IPS-18a (cell line): ENCODE data around the gene AGAP1.

Experiments
- H3K27ac ChIP-seq: one replicate; pipeline ENCODE4 v1.5.1; 2013; ENCODE audit warnings: low read length
- H3K27me3 ChIP-seq: one replicate; pipeline ENCODE4 v1.6.1; 2013; ENCODE audit warnings: mild to moderate bottlenecking, low read length; ENCODE audit not compliant: control insufficient read depth, insufficient read depth
- H3K36me3 ChIP-seq: one replicate; pipeline ENCODE4 v1.6.1; 2013; ENCODE audit warnings: low read depth, low read length; ENCODE audit not compliant: control insufficient read depth
- H3K4me1 ChIP-seq: one replicate; pipeline ENCODE4 v1.6.1; 2013; ENCODE audit warnings: low read depth, low read length; ENCODE audit not compliant: control insufficient read depth
- H3K4me3 ChIP-seq: one replicate; pipeline ENCODE4 v1.5.1; 2013; ENCODE audit warnings: low read length
- H3K9ac ChIP-seq: one replicate; pipeline ENCODE4 v1.6.1; 2013; ENCODE audit warnings: mild to moderate bottlenecking, low read length, moderate library complexity
- H3K9me3 ChIP-seq: one replicate; pipeline ENCODE4 v1.6.1; 2013; ENCODE audit warnings: low read depth, low read length; ENCODE audit not compliant: control insufficient read depth

Gene AGAP1

DNA sequence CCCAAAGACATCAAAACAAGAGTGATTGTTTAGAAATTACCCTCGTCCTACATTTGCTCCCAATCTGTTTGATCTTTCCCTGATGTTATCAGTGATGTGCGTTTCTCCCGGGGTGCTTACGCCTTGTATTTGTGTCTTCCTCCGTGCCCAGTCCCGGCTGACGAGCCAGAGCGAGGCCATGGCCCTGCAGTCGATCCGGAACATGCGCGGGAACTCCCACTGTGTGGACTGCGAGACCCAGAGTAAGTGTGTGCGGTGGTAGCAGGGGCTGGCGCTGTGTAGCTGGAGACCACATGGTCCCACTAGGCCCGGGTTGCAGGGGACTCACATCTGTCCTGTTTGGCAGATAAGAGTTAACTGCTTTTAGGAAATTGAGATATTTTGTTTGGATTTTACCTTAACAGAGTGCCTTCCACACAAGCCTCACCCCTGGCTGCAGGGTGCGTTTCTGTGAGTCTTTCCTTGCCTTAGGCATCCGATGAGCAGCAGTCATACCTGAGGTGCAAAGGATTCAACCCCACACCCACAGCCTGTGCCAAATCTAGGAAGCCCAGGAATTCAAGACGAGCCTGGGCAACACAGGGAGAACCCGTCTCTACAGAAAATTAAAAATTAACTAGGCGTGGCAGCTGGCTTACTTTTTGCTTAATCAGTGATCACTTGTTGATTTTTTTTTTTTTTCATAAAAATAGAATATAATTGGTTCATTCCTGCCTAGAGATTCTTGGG, 546.9 kb downstream of the AGAP1 start:
- H3K27ac ChIP-seq, result no peak overlapping the region
- H3K36me3 ChIP-seq, result no peaks in the 10 kb centered on the region
- H3K4me1 ChIP-seq, result no peaks in the 10 kb centered on the region
- H3K4me3 ChIP-seq, result no peak overlapping the region
- H3K9ac ChIP-seq, result no peak overlapping the region
- no peaks in the 10 kb centered on the region for H3K9me3 ChIP-seq
- no peaks in the 10 kb centered on the region for H3K27me3 ChIP-seq

DNA sequence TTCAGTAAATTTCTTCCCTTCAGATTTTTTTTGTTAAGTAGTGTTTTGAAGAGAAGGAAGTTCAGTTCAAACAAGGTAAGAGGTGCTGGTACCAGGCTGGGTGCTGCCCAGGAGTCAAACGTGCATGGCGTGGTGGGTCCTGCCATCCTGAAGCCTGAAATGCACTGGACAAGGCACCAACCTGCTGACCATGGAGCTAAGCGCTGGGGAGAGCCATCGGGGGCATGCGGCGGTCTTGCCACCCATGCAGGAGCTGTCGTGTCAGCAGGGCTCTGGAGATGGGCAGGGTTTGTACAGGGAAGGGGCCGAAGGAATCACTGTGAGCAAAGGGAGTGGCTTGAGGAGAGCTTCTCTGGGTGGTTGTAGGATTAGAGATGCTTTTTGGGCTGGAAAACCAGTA, 547.8 kb downstream of the AGAP1 start:
- H3K4me3 ChIP-seq, result no peak overlapping the region
- no peak overlapping the region for H3K9ac ChIP-seq
- H3K4me1 ChIP-seq, result no peaks in the 10 kb centered on the region
- no peaks in the 10 kb centered on the region for H3K36me3 ChIP-seq
- H3K9me3 ChIP-seq, result no peaks in the 10 kb centered on the region
- H3K27ac ChIP-seq, result no peak overlapping the region
- H3K27me3 ChIP-seq, result no peaks in the 10 kb centered on the region

- H3K4me3 ChIP-seq, result no peak overlapping the region
- H3K36me3 ChIP-seq, result no peaks in the 10 kb centered on the region
- no peak overlapping the region for H3K27ac ChIP-seq
- no peak overlapping the region for H3K9ac ChIP-seq
- H3K27me3 ChIP-seq, result no peaks in the 10 kb centered on the region
- no peaks in the 10 kb centered on the region for H3K9me3 ChIP-seq
- no peaks in the 10 kb centered on the region for H3K4me1 ChIP-seq
Observed at GRCh38 chr2:236042087-236042486, 548.2 kb downstream of the AGAP1 start.

DNA sequence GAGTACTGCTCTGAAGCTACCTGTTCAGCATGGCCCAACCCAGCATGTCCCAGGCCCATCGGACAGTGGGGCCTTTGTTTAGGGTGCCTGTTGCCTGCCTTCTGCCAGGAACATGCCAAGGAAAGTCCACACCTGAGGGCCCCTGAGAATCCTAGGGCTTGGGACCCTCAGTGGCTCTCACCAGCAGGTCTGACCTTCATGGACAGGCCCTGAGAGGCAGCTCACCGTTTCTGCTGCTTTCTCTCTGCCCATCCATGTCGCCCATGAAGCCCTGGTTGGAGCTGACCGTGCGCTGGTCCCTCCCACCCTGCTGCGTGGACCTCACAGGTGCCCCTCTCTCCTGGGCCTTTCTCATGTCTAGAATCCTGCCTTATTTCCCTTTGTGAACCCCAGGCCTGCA, 550.3 kb downstream of the AGAP1 start:
- Histone ChIP-seq H3K36me3 (no peaks in the 10 kb centered on the region), H3K9me3 (no peaks in the 10 kb centered on the region), H3K4me3 (no peak overlapping the region), H3K4me1 (no peaks in the 10 kb centered on the region), H3K9ac (no peak overlapping the region), H3K27ac (no peak overlapping the region), H3K27me3 (no peaks in the 10 kb centered on the region)

- H3K27me3 ChIP-seq, result no peaks in the 10 kb centered on the region
- H3K4me3 ChIP-seq, result no peak overlapping the region
- no peak overlapping the region for H3K27ac ChIP-seq
- no peaks in the 10 kb centered on the region for H3K9me3 ChIP-seq
- no peaks in the 10 kb centered on the region for H3K4me1 ChIP-seq
- H3K36me3 ChIP-seq, result no peaks in the 10 kb centered on the region
- H3K9ac ChIP-seq, result no peak overlapping the region
Observed at GRCh38 chr2:236045251-236046235, 551.7 kb downstream of the AGAP1 start.

DNA sequence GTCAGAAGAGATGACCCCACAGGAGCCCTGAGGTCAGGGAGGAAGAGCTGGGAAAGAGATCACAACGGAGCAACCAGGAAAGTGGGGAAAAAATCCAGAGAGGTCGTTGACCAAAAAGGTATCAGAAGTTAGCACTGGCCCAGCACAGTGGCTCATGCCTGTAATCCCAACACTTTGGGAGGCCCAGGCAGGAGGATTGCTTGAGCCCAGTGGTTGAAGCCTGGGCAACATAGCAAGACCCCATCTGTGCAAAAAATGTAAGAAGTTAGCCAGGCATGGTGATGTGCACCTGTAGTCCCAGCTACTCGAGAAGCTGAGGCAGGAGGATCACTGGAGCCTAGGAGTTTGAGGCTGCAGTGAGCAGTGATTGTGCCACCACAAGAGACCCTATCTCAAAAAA, 552.9 kb downstream of the AGAP1 start:
- peaks cover 3% of the 10 kb centered on the region for H3K27me3 ChIP-seq

DNA sequence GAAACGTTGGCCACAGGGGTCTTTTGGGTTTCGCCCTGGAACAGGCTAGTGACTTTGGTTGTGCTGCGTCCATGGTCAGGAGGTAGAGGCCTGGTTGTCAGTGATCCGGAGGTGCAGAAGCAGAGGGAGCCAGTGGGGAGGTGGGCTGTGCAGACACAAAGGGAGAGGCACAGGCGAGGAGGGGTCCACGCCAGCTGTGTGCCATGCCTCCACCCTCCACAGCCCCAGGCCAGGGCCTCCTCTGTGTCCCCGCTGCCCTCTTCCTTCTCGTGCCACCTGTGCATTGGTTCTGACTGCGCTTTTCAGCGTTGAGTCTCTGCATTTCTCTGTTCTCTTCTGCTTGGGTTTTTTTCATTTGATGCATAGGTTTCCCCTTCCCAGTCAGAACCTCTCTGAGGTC, 553.3 kb downstream of the AGAP1 start:
- peaks cover 8% of the 10 kb centered on the region for H3K27me3 ChIP-seq
- no peak overlapping the region for H3K4me3 ChIP-seq
- H3K36me3 ChIP-seq, result no peaks in the 10 kb centered on the region
- no peaks in the 10 kb centered on the region for H3K9me3 ChIP-seq
- H3K9ac ChIP-seq, result no peak overlapping the region
- H3K4me1 ChIP-seq, result peaks cover 4% of the 10 kb centered on the region
- H3K27ac ChIP-seq, result no peak overlapping the region

More for the DNA sequence above, 552.9 kb downstream of the AGAP1 start:
- Histone ChIP-seq H3K9me3 (no peaks in the 10 kb centered on the region), H3K4me3 (no peak overlapping the region), H3K36me3 (no peaks in the 10 kb centered on the region), H3K9ac (no peak overlapping the region), H3K4me1 (peaks cover 3% of the 10 kb centered on the region), H3K27ac (no peak overlapping the region)

DNA sequence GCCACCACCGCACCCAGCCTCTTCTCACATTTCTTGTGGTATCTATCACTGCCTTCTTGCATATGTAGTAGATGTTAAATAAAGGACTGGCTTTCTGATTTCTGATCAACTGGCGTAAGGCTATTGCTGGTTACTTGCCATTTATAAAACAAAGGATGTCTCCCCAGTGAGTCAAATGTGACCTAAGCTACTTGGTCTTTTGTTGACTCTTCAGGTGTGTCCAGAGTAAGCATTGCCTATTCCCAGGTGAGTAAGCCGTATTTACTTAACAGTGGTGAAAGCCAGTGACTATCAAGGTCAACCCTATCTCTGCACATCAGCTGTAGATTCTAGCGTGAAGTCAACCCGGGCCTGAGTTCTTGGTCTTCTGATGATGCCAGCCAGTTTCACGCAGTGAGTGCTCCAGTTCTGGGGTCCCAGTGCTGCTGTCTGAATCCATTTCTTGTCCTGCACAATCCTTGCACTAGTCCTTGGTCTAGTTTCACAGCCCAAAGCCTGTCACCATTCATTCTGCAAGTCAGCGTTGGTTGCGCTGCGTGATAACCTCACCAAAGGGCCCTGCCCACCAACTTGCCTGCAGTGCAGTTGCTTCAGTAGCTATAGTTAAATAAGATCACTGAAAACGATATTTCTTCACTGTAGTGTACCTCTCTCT, 554.2 kb downstream of the AGAP1 start:
- H3K27ac ChIP-seq, result no peak overlapping the region

GRCh38 chr2:236049981-236050380, 556.1 kb downstream of the AGAP1 start:
- Histone ChIP-seq H3K4me1 (peaks cover 29% of the 10 kb centered on the region), H3K27me3 (peaks cover 33% of the 10 kb centered on the region), H3K9me3 (no peaks in the 10 kb centered on the region), H3K9ac (no peak overlapping the region), H3K36me3 (no peaks in the 10 kb centered on the region), H3K4me3 (no peak overlapping the region), H3K27ac (no peak overlapping the region)

More for the DNA sequence above, 554.2 kb downstream of the AGAP1 start:
- Histone ChIP-seq H3K4me1 (peaks cover 11% of the 10 kb centered on the region), H3K36me3 (no peaks in the 10 kb centered on the region), H3K4me3 (no peak overlapping the region), H3K9ac (no peak overlapping the region), H3K27me3 (peaks cover 16% of the 10 kb centered on the region), H3K9me3 (no peaks in the 10 kb centered on the region)

- Histone ChIP-seq H3K9ac (no peak overlapping the region), H3K4me3 (no peak overlapping the region), H3K36me3 (no peaks in the 10 kb centered on the region), H3K4me1 (peaks cover 37% of the 10 kb centered on the region), H3K27ac (no peak overlapping the region), H3K9me3 (no peaks in the 10 kb centered on the region), H3K27me3 (peaks cover 46% of the 10 kb centered on the region)
Observed at GRCh38 chr2:236051351-236051750, 557.5 kb downstream of the AGAP1 start.

GRCh38 chr2:236051806-236052205, 558.0 kb downstream of the AGAP1 start:
- H3K36me3 ChIP-seq, result no peaks in the 10 kb centered on the region
- no peaks in the 10 kb centered on the region for H3K9me3 ChIP-seq
- H3K4me1 ChIP-seq, result peaks cover 37% of the 10 kb centered on the region

More at GRCh38 chr2:236051806-236052205, 558.0 kb downstream of the AGAP1 start:
- Histone ChIP-seq H3K27ac (no peak overlapping the region), H3K9ac (no peak overlapping the region), H3K4me3 (no peak overlapping the region), H3K27me3 (peaks cover 51% of the 10 kb centered on the region)
